ENCODE data around the gene ZNF609. TPM values are rescaled to one million over a fixed set of nuclear protein-coding genes. Genes with fewer than 3 reads are reported as not detected.

Gene ZNF609
- total RNA-seq, 1 experiment from 2014 or later: 31.0 TPM

DNA sequence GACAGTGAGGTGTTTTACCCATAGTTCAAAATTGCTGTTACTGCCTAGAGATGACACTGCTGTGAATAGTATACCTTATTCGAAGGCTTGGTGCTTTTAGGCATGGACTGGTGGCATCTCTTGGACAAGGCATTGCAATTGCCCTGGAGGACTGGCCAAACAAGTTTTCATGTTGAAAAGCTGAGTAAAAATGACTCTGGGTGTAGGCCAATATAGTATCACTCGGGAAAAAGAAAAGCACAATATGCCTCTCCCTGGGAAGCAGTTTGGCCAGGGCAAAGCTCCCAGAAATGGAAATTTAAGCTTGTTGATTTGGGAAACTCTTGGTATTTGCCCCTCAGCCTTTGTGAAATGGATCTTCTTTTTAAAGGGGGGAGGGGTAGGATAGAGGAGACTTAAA is 54.8 kb downstream of the ZNF609 start:
- DNase-seq (ENCODE audit: low read depth, low spot score): no peak

More for the DNA sequence above, 54.8 kb downstream of the ZNF609 start:
- ATAC-seq: no peak
- peaks cover 58% of the 10 kb centered on the region for H3K79me2 ChIP-seq (ENCODE audit: insufficient read depth, low read length)
- no peak for TF ChIP-seq ZNF274 (IDR thresholded peaks at IDR 0.05; ENCODE audit: low read depth, low read length)
- TF ChIP-seq POLR2AphosphoS5 (IDR thresholded peaks at IDR 0.05; ENCODE audit: low read depth, low read length): no peak
- TF ChIP-seq, protein P1, sequence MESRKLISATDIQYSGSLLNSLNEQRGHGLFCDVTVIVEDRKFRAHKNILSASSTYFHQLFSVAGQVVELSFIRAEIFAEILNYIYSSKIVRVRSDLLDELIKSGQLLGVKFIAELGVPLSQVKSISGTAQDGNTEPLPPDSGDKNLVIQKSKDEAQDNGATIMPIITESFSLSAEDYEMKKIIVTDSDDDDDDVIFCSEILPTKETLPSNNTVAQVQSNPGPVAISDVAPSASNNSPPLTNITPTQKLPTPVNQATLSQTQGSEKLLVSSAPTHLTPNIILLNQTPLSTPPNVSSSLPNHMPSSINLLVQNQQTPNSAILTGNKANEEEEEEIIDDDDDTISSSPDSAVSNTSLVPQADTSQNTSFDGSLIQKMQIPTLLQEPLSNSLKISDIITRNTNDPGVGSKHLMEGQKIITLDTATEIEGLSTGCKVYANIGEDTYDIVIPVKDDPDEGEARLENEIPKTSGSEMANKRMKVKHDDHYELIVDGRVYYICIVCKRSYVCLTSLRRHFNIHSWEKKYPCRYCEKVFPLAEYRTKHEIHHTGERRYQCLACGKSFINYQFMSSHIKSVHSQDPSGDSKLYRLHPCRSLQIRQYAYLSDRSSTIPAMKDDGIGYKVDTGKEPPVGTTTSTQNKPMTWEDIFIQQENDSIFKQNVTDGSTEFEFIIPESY (IDR thresholded peaks at IDR 0.05; ENCODE audit: extremely low read depth, insufficient replicate concordance, low read length): no peak
- TF ChIP-seq YY1 (IDR thresholded peaks at IDR 0.05; ENCODE audit: extremely low read depth, insufficient replicate concordance, low read depth, low read length): no peak
- TF ChIP-seq EZH2 (IDR thresholded peaks at IDR 0.05): no peak
- TF ChIP-seq, protein P2, sequence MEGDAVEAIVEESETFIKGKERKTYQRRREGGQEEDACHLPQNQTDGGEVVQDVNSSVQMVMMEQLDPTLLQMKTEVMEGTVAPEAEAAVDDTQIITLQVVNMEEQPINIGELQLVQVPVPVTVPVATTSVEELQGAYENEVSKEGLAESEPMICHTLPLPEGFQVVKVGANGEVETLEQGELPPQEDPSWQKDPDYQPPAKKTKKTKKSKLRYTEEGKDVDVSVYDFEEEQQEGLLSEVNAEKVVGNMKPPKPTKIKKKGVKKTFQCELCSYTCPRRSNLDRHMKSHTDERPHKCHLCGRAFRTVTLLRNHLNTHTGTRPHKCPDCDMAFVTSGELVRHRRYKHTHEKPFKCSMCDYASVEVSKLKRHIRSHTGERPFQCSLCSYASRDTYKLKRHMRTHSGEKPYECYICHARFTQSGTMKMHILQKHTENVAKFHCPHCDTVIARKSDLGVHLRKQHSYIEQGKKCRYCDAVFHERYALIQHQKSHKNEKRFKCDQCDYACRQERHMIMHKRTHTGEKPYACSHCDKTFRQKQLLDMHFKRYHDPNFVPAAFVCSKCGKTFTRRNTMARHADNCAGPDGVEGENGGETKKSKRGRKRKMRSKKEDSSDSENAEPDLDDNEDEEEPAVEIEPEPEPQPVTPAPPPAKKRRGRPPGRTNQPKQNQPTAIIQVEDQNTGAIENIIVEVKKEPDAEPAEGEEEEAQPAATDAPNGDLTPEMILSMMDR (IDR thresholded peaks at IDR 0.05 in 2 of 3, conservative IDR thresholded peaks at IDR 0.05 in 1 of 3; ENCODE audit: borderline replicate concordance in 1 of 3, insufficient read depth in 1 of 3, low read depth in 2 of 3, low read length in 2 of 3): no peak
- no peak for TF ChIP-seq FOSL1 (IDR thresholded peaks at IDR 0.05; ENCODE audit: low read depth)
- TF ChIP-seq ELF1 (IDR thresholded peaks at IDR 0.05; ENCODE audit: borderline replicate concordance, low read depth): no peak
- TF ChIP-seq CBX3 (IDR thresholded peaks at IDR 0.05; ENCODE audit: low read depth): no peak
- TF ChIP-seq SP1 (IDR thresholded peaks at IDR 0.05; ENCODE audit: low read depth): no peak
- TF ChIP-seq SRF (IDR thresholded peaks at IDR 0.05; ENCODE audit: low read depth): no peak
- H3K4me2 ChIP-seq (ENCODE audit: low read length): no peak overlapping the region
- H3K36me3 ChIP-seq (ENCODE audit: control insufficient read depth in 1 of 2, insufficient read depth in 2 of 2, low read length in 2 of 2): no peaks in the 10 kb centered on the region; a peak in 1 of 4 replicates
- H3K27me3 ChIP-seq (ENCODE audit: insufficient read depth, low read length): no peaks in the 10 kb centered on the region
- no peak overlapping the region for H3K4me3 ChIP-seq (replicated peaks in 1 of 2; ENCODE audit: low read depth in 1 of 2, low read length in 2 of 2)
- ChIA-PET CTCF (no interaction called here), RAD21 (ENCODE audit: low non-redundant PET in 1 of 2, low total read pairs in 2 of 2, uncharacterized antibody in 2 of 2, unreplicated experiment in 2 of 2) (no interaction called here), POLR2A (no interaction called here)
- no peaks in the 10 kb centered on the region for H3K9me3 ChIP-seq (ENCODE audit: control insufficient read depth in 1 of 2, insufficient read depth in 1 of 2, low read depth in 1 of 2, low read length in 2 of 2)
- no peak overlapping the region for H3K27ac ChIP-seq (ENCODE audit: low read depth, low read length)
- peaks cover 0 to 8% of the 10 kb centered on the region in 2 experiments; a peak in 2 of 4 replicates for H3K4me1 ChIP-seq (ENCODE audit: control insufficient read depth in 1 of 2, insufficient read depth in 2 of 2, low read length in 2 of 2)
- peaks cover 3% of the 10 kb centered on the region; the same call in 1 of the 2 replicates for H4K20me1 ChIP-seq (ENCODE audit: insufficient read depth)
- H2AFZ ChIP-seq (ENCODE audit: low read depth, low read length, poor library complexity, severe bottlenecking): no peak overlapping the region
- H3K9ac ChIP-seq (ENCODE audit: low read length): no peak overlapping the region
- no peaks in the 10 kb centered on the region for H3K9me2 ChIP-seq (ENCODE audit: insufficient read depth)
- BruUV-seq (replicated peaks): no TSS peak
- intact Hi-C loops (cut with micrococcal nuclease): no loop called here
